Astrocyte (in vitro differentiated cells and primary cell): Measurements from ENCODE around the gene FARS2. TPM values are rescaled to one million over a fixed set of nuclear protein-coding genes. Genes with fewer than 3 reads are reported as not detected.

ENCODE experiments used
- DNase-seq: peaks from one replicate; pipeline ENCODE4 v3.0.0-alpha.2; 2010; ENCODE audit warnings: low read depth
- FAIRE-seq: peaks from 2 replicates; lab custom pipeline; 2011; peaks lifted over from hg19 to GRCh38; lab: Jason Lieb, UNC
- H2AFZ ChIP-seq: 2 replicates; pipeline ENCODE4 v1.6.0; 2012; ENCODE audit warnings: low read depth, low read length, inconsistent platforms
- H3K27ac ChIP-seq: 2 replicates; pipeline ENCODE4 v1.5.1; 2011; ENCODE audit warnings: low read depth, low read length, inconsistent platforms
- H3K27me3 ChIP-seq: 2 replicates; pipeline ENCODE4 v1.6.0; 2011; ENCODE audit warnings: low read length, inconsistent platforms; ENCODE audit not compliant: insufficient read depth
- H3K36me3 ChIP-seq: 2 replicates; pipeline ENCODE4 v1.5.1; 2011; ENCODE audit warnings: low read length, inconsistent platforms; ENCODE audit not compliant: insufficient read depth
- H3K4me1 ChIP-seq: 2 replicates; pipeline ENCODE4 v1.5.1; 2011; ENCODE audit warnings: low read length, inconsistent platforms; ENCODE audit not compliant: insufficient read depth
- H3K4me2 ChIP-seq: 2 replicates; pipeline ENCODE4 v1.6.0; 2012; ENCODE audit warnings: low read length, inconsistent platforms
- H3K4me3 ChIP-seq: 2 replicates; pipeline ENCODE4 v1.5.1; 2011; ENCODE audit warnings: low read depth, mild to moderate bottlenecking, low read length, inconsistent platforms; ENCODE audit not compliant: insufficient read depth
- H3K79me2 ChIP-seq: 2 replicates; pipeline ENCODE4 v1.6.0; 2012; ENCODE audit warnings: mild to moderate bottlenecking, low read length, inconsistent platforms; ENCODE audit not compliant: insufficient read depth
- H3K9ac ChIP-seq: 2 replicates; pipeline ENCODE4 v1.6.0; 2012; ENCODE audit warnings: mild to moderate bottlenecking, low read length, inconsistent platforms
- H3K9me3 ChIP-seq: 2 replicates; pipeline ENCODE4 v1.5.1; 2012; ENCODE audit warnings: low read depth, mild to moderate bottlenecking, low read length, inconsistent platforms; ENCODE audit not compliant: insufficient read depth
- H4K20me1 ChIP-seq: 2 replicates; pipeline ENCODE4 v1.6.0; 2012; ENCODE audit warnings: low read length, inconsistent platforms; ENCODE audit not compliant: insufficient read depth
- H3K27ac Mint-ChIP-seq: one replicate; pipeline ENCODE4 v1.8.0; 2021; ENCODE audit warnings: mild to moderate bottlenecking, mixed read lengths; ENCODE audit not compliant: unreplicated experiment
- H3K27me3 Mint-ChIP-seq: one replicate; pipeline ENCODE4 v1.8.0; 2021; ENCODE audit warnings: low read depth, mixed read lengths; ENCODE audit not compliant: unreplicated experiment
- H3K36me3 Mint-ChIP-seq: one replicate; pipeline ENCODE4 v1.8.0; 2021; ENCODE audit warnings: low read depth, mixed read lengths; ENCODE audit not compliant: unreplicated experiment
- H3K4me1 Mint-ChIP-seq: one replicate; pipeline ENCODE4 v1.8.0; 2021; ENCODE audit warnings: low read depth, mixed read lengths; ENCODE audit not compliant: unreplicated experiment
- H3K4me3 Mint-ChIP-seq: one replicate; pipeline ENCODE4 v1.8.0; 2021; ENCODE audit warnings: mild to moderate bottlenecking, moderate library complexity, mixed read lengths; ENCODE audit not compliant: unreplicated experiment
- H3K9me3 Mint-ChIP-seq: one replicate; pipeline ENCODE4 v1.8.0; 2021; ENCODE audit warnings: mild to moderate bottlenecking, mixed read lengths; ENCODE audit not compliant: unreplicated experiment
- EZH2 ChIP-seq: IDR thresholded peaks from 2 replicates; pipeline ENCODE4 v1.6.1; 2012; ENCODE audit warnings: mild to moderate bottlenecking, low read length, inconsistent platforms; ENCODE audit not compliant: insufficient read depth
- total RNA-seq: library from RNA; stranded (reverse); gene quantifications from 2 replicates; pipeline ENCODE4 v1.2.1, GENCODE V29; 2021
- TF ChIP-seq, protein P1 (sequence below): IDR thresholded peaks from 2 replicates; pipeline ENCODE4 v1.5.1; 2011; ENCODE audit warnings: low read depth, mild to moderate bottlenecking, inconsistent platforms, low read length, moderate library complexity; ENCODE audit not compliant: insufficient read depth

The FARS2 gene
- total RNA-seq, 1 donor from 2014 or later: 13.3 TPM

DNA sequence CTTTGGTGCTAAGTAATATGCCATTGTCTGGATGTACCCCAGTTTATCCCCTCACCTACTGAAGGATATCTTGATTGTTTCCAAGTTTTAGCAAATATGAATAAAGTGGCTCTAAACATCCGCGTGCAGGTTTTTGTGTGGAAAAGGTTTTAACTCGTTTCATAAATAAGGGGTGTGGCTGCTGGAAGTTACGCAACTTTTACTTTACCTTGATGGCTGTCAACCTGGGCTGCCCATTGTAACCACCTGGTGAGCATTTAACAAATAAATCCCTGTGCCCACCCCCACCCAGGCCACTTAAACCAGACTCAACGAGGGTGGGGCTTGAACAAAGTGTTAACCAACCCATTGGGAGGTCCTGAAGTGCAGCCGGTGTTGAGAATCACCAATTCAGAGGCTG is 557.6 kb downstream of the FARS2 start:
- FAIRE-seq (no peak), DNase-seq (no peak)
- peaks cover 18% of the 10 kb centered on the region for H3K27me3 Mint-ChIP-seq
- no peak overlapping the region for H3K4me2 ChIP-seq
- H3K9me3 ChIP-seq: no peaks in the 10 kb centered on the region
- peaks cover 11% of the 10 kb centered on the region for H3K9me3 Mint-ChIP-seq
- H2AFZ ChIP-seq: no peak overlapping the region
- TF ChIP-seq, protein P1, sequence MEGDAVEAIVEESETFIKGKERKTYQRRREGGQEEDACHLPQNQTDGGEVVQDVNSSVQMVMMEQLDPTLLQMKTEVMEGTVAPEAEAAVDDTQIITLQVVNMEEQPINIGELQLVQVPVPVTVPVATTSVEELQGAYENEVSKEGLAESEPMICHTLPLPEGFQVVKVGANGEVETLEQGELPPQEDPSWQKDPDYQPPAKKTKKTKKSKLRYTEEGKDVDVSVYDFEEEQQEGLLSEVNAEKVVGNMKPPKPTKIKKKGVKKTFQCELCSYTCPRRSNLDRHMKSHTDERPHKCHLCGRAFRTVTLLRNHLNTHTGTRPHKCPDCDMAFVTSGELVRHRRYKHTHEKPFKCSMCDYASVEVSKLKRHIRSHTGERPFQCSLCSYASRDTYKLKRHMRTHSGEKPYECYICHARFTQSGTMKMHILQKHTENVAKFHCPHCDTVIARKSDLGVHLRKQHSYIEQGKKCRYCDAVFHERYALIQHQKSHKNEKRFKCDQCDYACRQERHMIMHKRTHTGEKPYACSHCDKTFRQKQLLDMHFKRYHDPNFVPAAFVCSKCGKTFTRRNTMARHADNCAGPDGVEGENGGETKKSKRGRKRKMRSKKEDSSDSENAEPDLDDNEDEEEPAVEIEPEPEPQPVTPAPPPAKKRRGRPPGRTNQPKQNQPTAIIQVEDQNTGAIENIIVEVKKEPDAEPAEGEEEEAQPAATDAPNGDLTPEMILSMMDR: no peak
- no peak for TF ChIP-seq EZH2
- no peaks in the 10 kb centered on the region for H3K27me3 ChIP-seq
- H3K4me3 Mint-ChIP-seq: no peak overlapping the region
- H4K20me1 ChIP-seq: no peaks in the 10 kb centered on the region
- no peak overlapping the region for H3K9ac ChIP-seq
- no peaks in the 10 kb centered on the region for H3K4me1 ChIP-seq
- no peaks in the 10 kb centered on the region for H3K36me3 ChIP-seq
- H3K27ac Mint-ChIP-seq: no peak overlapping the region
- H3K36me3 Mint-ChIP-seq: peaks cover 2% of the 10 kb centered on the region
- no peaks in the 10 kb centered on the region for H3K79me2 ChIP-seq
- H3K27ac ChIP-seq: no peak overlapping the region
- H3K4me3 ChIP-seq: no peak overlapping the region
- H3K4me1 Mint-ChIP-seq: no peaks in the 10 kb centered on the region

Other genes starting within 250 kb of the FARS2 start
- gene PPP1R3G, start 176.2 kb upstream of the FARS2 start, total RNA-seq: 0.39 and 0.70 TPM in 2 replicates
- 29.9 and 39.1 TPM in 2 replicates for gene LYRM4, start 563 bp upstream of the FARS2 start, total RNA-seq